ENCODE measurements around the gene XKR3. TPM values are rescaled to one million over a fixed set of nuclear protein-coding genes. Genes with fewer than 3 reads are reported as not detected.
A peak's percentile ranks its signal among the peaks of the same experiment; 100 is the strongest.
"Not testable (repeated sequence)": the region's sequence is repeated elsewhere in the genome, so short reads cannot be mapped to it uniquely, and the experiment has no call there.

Gene XKR3
- total and polyA plus RNA-seq, 2 experiments from 2014 or later = not detected

GRCh38 chr22:16771569-16771968, 53.6 kb downstream of the XKR3 start:
- DNase-seq (ENCODE audit: low spot score); H3K27ac ChIP-seq (ENCODE audit: low read depth); H2AFZ ChIP-seq; H3K27me3 ChIP-seq (ENCODE audit: insufficient read depth); H3K27ac Mint-ChIP-seq; H4K20me1 ChIP-seq (replicated peaks; ENCODE audit: insufficient read depth); H3K36me3 Mint-ChIP-seq (ENCODE audit: low read depth); ATAC-seq; H3K36me3 ChIP-seq (ENCODE audit: insufficient read depth); H3K9me2 ChIP-seq (ENCODE audit: insufficient read depth); H3K79me2 ChIP-seq (replicated peaks; ENCODE audit: insufficient read depth); H3K4me3 Mint-ChIP-seq; H3F3A ChIP-seq (replicated peaks; ENCODE audit: low read depth); H3K4me2 ChIP-seq; H3K4me3 ChIP-seq; H3K4me1 ChIP-seq (ENCODE audit: insufficient read depth); H3K4me1 Mint-ChIP-seq; H3K27me3 Mint-ChIP-seq (ENCODE audit: insufficient read depth, low read depth, poor library complexity): not testable (repeated sequence)
- peaks cover 81% of the 10 kb centered on the region for H3K9me3 Mint-ChIP-seq

- H2AFZ ChIP-seq; H3K4me2 ChIP-seq; DNase-seq (ENCODE audit: low spot score); H4K20me1 ChIP-seq (replicated peaks; ENCODE audit: insufficient read depth); H3K27me3 ChIP-seq (ENCODE audit: insufficient read depth); H3K27ac Mint-ChIP-seq; H3K4me3 Mint-ChIP-seq; H3K36me3 ChIP-seq (ENCODE audit: insufficient read depth); ATAC-seq; H3K4me1 Mint-ChIP-seq; H3K9me2 ChIP-seq (ENCODE audit: insufficient read depth); H3K27me3 Mint-ChIP-seq (ENCODE audit: insufficient read depth, low read depth, poor library complexity); H3K79me2 ChIP-seq (replicated peaks; ENCODE audit: insufficient read depth); H3K4me3 ChIP-seq; H3K4me1 ChIP-seq (ENCODE audit: insufficient read depth); H3K27ac ChIP-seq (ENCODE audit: low read depth); H3F3A ChIP-seq (replicated peaks; ENCODE audit: low read depth): not testable (repeated sequence)
- Mint-ChIP-seq H3K36me3 (ENCODE audit: low read depth) (peaks cover 12% of the 10 kb centered on the region), H3K9me3 (peaks cover 79% of the 10 kb centered on the region)
These were observed 57.3 kb downstream of the XKR3 start for GRCh38 chr22:16767927-16768326.

- not testable (repeated sequence) for H3K79me2 ChIP-seq (replicated peaks; ENCODE audit: insufficient read depth); H3F3A ChIP-seq (replicated peaks; ENCODE audit: low read depth); H3K4me3 ChIP-seq; H4K20me1 ChIP-seq (replicated peaks; ENCODE audit: insufficient read depth); H3K27me3 ChIP-seq (ENCODE audit: insufficient read depth); H3K27ac ChIP-seq (ENCODE audit: low read depth); H3K4me3 Mint-ChIP-seq; H3K4me1 ChIP-seq (ENCODE audit: insufficient read depth); H3K4me1 Mint-ChIP-seq; H3K36me3 ChIP-seq (ENCODE audit: insufficient read depth); H3K4me2 ChIP-seq; H3K27ac Mint-ChIP-seq; DNase-seq (ENCODE audit: low spot score); H3K9me2 ChIP-seq (ENCODE audit: insufficient read depth); H2AFZ ChIP-seq; H3K27me3 Mint-ChIP-seq (ENCODE audit: insufficient read depth, low read depth, poor library complexity); ATAC-seq
- Mint-ChIP-seq H3K9me3 (peaks cover 92% of the 10 kb centered on the region), H3K36me3 (ENCODE audit: low read depth) (peaks cover 33% of the 10 kb centered on the region)
These were observed 63.0 kb downstream of the XKR3 start for GRCh38 chr22:16762224-16762623.

GRCh38 chr22:16760416-16760815, 64.8 kb downstream of the XKR3 start:
- H3K4me3 ChIP-seq; DNase-seq (ENCODE audit: low spot score); H3K4me3 Mint-ChIP-seq; H3K27me3 ChIP-seq (ENCODE audit: insufficient read depth); ATAC-seq; H3K9me2 ChIP-seq (ENCODE audit: insufficient read depth); H3F3A ChIP-seq (replicated peaks; ENCODE audit: low read depth); H3K4me2 ChIP-seq; H2AFZ ChIP-seq; H3K79me2 ChIP-seq (replicated peaks; ENCODE audit: insufficient read depth); H3K27me3 Mint-ChIP-seq (ENCODE audit: insufficient read depth, low read depth, poor library complexity); H3K27ac ChIP-seq (ENCODE audit: low read depth); H3K36me3 ChIP-seq (ENCODE audit: insufficient read depth); H4K20me1 ChIP-seq (replicated peaks; ENCODE audit: insufficient read depth); H3K4me1 Mint-ChIP-seq; H3K4me1 ChIP-seq (ENCODE audit: insufficient read depth); H3K27ac Mint-ChIP-seq: not testable (repeated sequence)
- Mint-ChIP-seq H3K36me3 (ENCODE audit: low read depth) (peaks cover 26% of the 10 kb centered on the region), H3K9me3 (peaks cover 91% of the 10 kb centered on the region)

- H3K27ac ChIP-seq (ENCODE audit: low read depth); H3K4me2 ChIP-seq; H3F3A ChIP-seq (replicated peaks; ENCODE audit: low read depth); H3K4me1 Mint-ChIP-seq; H3K4me3 Mint-ChIP-seq; ATAC-seq; H3K79me2 ChIP-seq (replicated peaks; ENCODE audit: insufficient read depth); H3K27me3 Mint-ChIP-seq (ENCODE audit: insufficient read depth, low read depth, poor library complexity); H4K20me1 ChIP-seq (replicated peaks; ENCODE audit: insufficient read depth); H3K27ac Mint-ChIP-seq; H2AFZ ChIP-seq; H3K9me2 ChIP-seq (ENCODE audit: insufficient read depth); H3K4me3 ChIP-seq; H3K4me1 ChIP-seq (ENCODE audit: insufficient read depth); H3K36me3 ChIP-seq (ENCODE audit: insufficient read depth); H3K27me3 ChIP-seq (ENCODE audit: insufficient read depth): not testable (repeated sequence)
- peaks cover 88% of the 10 kb centered on the region for H3K9me3 Mint-ChIP-seq
- DNase-seq (ENCODE audit: low spot score) = peak; percentile 1
- TF ChIP-seq CTCF (conservative IDR thresholded peaks at IDR 0.05; ENCODE audit: low read depth in 2 of 2) = peak in 1 of 2 experiments; percentile 23; a peak in 2 of 4 replicates
- H3K36me3 Mint-ChIP-seq (ENCODE audit: low read depth) = peaks cover 21% of the 10 kb centered on the region
These were observed 75.9 kb downstream of the XKR3 start for GRCh38 chr22:16749282-16749681.

GRCh38 chr22:16748160-16748929, 76.9 kb downstream of the XKR3 start:
- H3K9me2 ChIP-seq (ENCODE audit: insufficient read depth); H3K79me2 ChIP-seq (replicated peaks; ENCODE audit: insufficient read depth); H3K27ac ChIP-seq (ENCODE audit: low read depth); H4K20me1 ChIP-seq (replicated peaks; ENCODE audit: insufficient read depth); H3K36me3 ChIP-seq (ENCODE audit: insufficient read depth); H3K27me3 Mint-ChIP-seq (ENCODE audit: insufficient read depth, low read depth, poor library complexity); H3K27ac Mint-ChIP-seq; H3K4me3 Mint-ChIP-seq; H3F3A ChIP-seq (replicated peaks; ENCODE audit: low read depth); DNase-seq (ENCODE audit: low spot score); H3K4me1 Mint-ChIP-seq; H3K4me2 ChIP-seq; H2AFZ ChIP-seq; H3K27me3 ChIP-seq (ENCODE audit: insufficient read depth); ATAC-seq; H3K4me3 ChIP-seq; H3K4me1 ChIP-seq (ENCODE audit: insufficient read depth): not testable (repeated sequence)
- peaks cover 91% of the 10 kb centered on the region for H3K9me3 Mint-ChIP-seq
- H3K36me3 Mint-ChIP-seq (ENCODE audit: low read depth) = peaks cover 18% of the 10 kb centered on the region

Data from GM23338 (cell line).